K562 (cell line): ENCODE data around the gene SPATA21. TPM values are rescaled to one million over a fixed set of nuclear protein-coding genes. Genes with fewer than 3 reads are reported as not detected.

Experiments
- ATAC-seq: fragments of 200-7000 bp; cut with Tn5 transposase; 3 replicates; pipeline ENCODE4 v1.9.1; 2020; ENCODE audit warnings: moderate library complexity
- BruUV-seq: library from RNA; stranded (reverse); fragments of 400-500 nt; replicated peaks from 2 replicates; lab custom pipeline; 2021; lab: Mats Ljungman, UMichigan
- CTCF ChIA-PET: fragments of 300-600 bp; formaldehyde crosslinking; extraction: SDS; loops from one replicate; lab custom pipeline; 2021; ENCODE audit warnings: low intra/inter-chr PET ratio; lab: Yijun Ruan, JAX
- POLR2A ChIA-PET: fragments of 300-600, 350-650 bp; sonication (Branson Sonifier 250); formaldehyde crosslinking; extraction: SDS; loops from one replicate; lab custom pipeline; 2021; ENCODE audit warnings: antibody characterized with exemption, inconsistent platforms; lab: Yijun Ruan, JAX
- DNase-seq, 4 experiments: peaks; one replicate each; pipeline versions ENCODE4 v3.0.0 to v3.0.0-alpha.2; 2011 to 2018; ENCODE audit warnings: low spot score in 3 of 4, mixed read lengths in 3 of 4; ENCODE audit errors: extremely low read depth in 1 of 4
- FAIRE-seq: peaks from 2 replicates; lab custom pipeline; 2011; peaks lifted over from hg19 to GRCh38; lab: Jason Lieb, UNC
- H2AFZ ChIP-seq: 2 replicates; pipeline ENCODE4 v1.6.0; 2011; ENCODE audit warnings: low read depth, low read length, control low read depth, inconsistent platforms
- H3K27ac ChIP-seq: fragments of 200-600 bp; 3 replicates; pipeline ENCODE4 v1.8.0; 2011; ENCODE audit warnings: low read depth, mild to moderate bottlenecking, control low read depth, inconsistent platforms, low read length, moderate library complexity, mixed read lengths; ENCODE audit errors: extremely low read depth
- H3K27me3 ChIP-seq, 2 experiments: fragments of 300-600 bp in 1 of 2; 2 replicates in 1 of 2; 3 replicates in 1 of 2; pipeline versions ENCODE4 v1.6.0 to v1.8.0; 2011; ENCODE audit warnings: inconsistent platforms in 2 of 2, low read length in 2 of 2, mild to moderate bottlenecking in 1 of 2, mixed read lengths in 1 of 2, moderate library complexity in 1 of 2; ENCODE audit not compliant: control insufficient read depth in 2 of 2, insufficient read depth in 2 of 2
- H3K36me3 ChIP-seq: fragments of 300-600 bp; 3 replicates; pipeline ENCODE4 v1.8.0; 2011; ENCODE audit warnings: mild to moderate bottlenecking, low read length, inconsistent platforms; ENCODE audit not compliant: control insufficient read depth, insufficient read depth
- H3K4me1 ChIP-seq, 2 experiments: fragments of 200-600 bp in 1 of 2; replicated peaks in 1 of 2; 2 replicates in 1 of 2; 3 replicates in 1 of 2; pipeline versions ENCODE4 v1.5.1 to v1.8.0; 2011; ENCODE audit warnings: inconsistent platforms in 2 of 2, low read length in 2 of 2, mild to moderate bottlenecking in 1 of 2, mixed read lengths in 1 of 2, moderate library complexity in 1 of 2; ENCODE audit not compliant: control insufficient read depth in 2 of 2, insufficient read depth in 2 of 2
- H3K4me2 ChIP-seq: 2 replicates; pipeline ENCODE4 v1.6.1; 2011; ENCODE audit warnings: low read length, control low read depth, inconsistent platforms, mixed read lengths; ENCODE audit not compliant: insufficient read depth
- H3K4me3 ChIP-seq: fragments of 200-600 bp; sonication (generic), shearing (Covaris generic); 2 replicates; pipeline ENCODE4 v1.5.1; 2016; ENCODE audit warnings: control low read depth, inconsistent platforms
- H3K79me2 ChIP-seq: fragments of 200-600 bp; 3 replicates; pipeline ENCODE4 v1.8.0; 2011; ENCODE audit warnings: low read length, inconsistent platforms; ENCODE audit not compliant: control insufficient read depth, insufficient read depth
- H3K9ac ChIP-seq, 2 experiments: 2 replicates each; pipeline versions ENCODE4 v1.6.0 to v1.6.1; 2011; ENCODE audit warnings: low read depth in 2 of 2, low read length in 2 of 2, control low read depth in 1 of 2, inconsistent platforms in 1 of 2, mild to moderate bottlenecking in 1 of 2, mixed read lengths in 1 of 2; ENCODE audit not compliant: insufficient read depth in 1 of 2
- H3K9me1 ChIP-seq: one replicate; pipeline ENCODE4 v1.6.0; 2011; ENCODE audit warnings: inconsistent platforms, mild to moderate bottlenecking, low read length, moderate library complexity; ENCODE audit not compliant: control insufficient read depth, insufficient read depth
- H3K9me3 ChIP-seq: replicated peaks from 2 replicates; pipeline ENCODE4 v1.5.1; 2011; ENCODE audit warnings: low read depth, low read length, inconsistent platforms; ENCODE audit not compliant: control insufficient read depth, insufficient read depth
- H4K20me1 ChIP-seq: replicated peaks from 2 replicates; pipeline ENCODE4 v1.6.1; 2011; ENCODE audit warnings: low read length, inconsistent platforms, mixed read lengths; ENCODE audit not compliant: control insufficient read depth, insufficient read depth
- CEBPG ChIP-seq, 3 experiments: fragments of 200-800 bp in 1 of 3; sonication (Bioruptor generic) in 1 of 3; sonication (generic) in 1 of 3; formaldehyde crosslinking in 1 of 3; IDR thresholded peaks in 2 of 3; conservative IDR thresholded peaks in 1 of 3; 2 replicates each; pipeline versions ENCODE4 v1.6.1 to v1.8.0; 2016 to 2022; ENCODE audit warnings: missing compliant biosample characterization in 2 of 3, missing genetic modification characterization in 2 of 3, mild to moderate bottlenecking in 1 of 3, missing genetic modification reagents in 1 of 3
- HMG20B ChIP-seq: fragments of 250-450 bp; sonication (Bioruptor Pico); IDR thresholded peaks from 2 replicates; pipeline ENCODE4 v1.5.0; 2021; ENCODE audit warnings: mild to moderate bottlenecking
- MAFG ChIP-seq: fragments of 450-650 bp; conservative IDR thresholded peaks from 2 replicates; pipeline ENCODE4 v1.6.1; 2016; ENCODE audit warnings: missing genetic modification characterization, missing compliant biosample characterization
- MYNN ChIP-seq, 2 experiments: sonication (generic); formaldehyde crosslinking in 1 of 2; IDR thresholded peaks; 2 replicates each; pipeline versions ENCODE4 v1.5.0 to v1.6.1; 2016 to 2020; ENCODE audit warnings: antibody characterized with exemption in 1 of 2, missing genetic modification reagents in 1 of 2
- POLR2AphosphoS5 ChIP-seq: IDR thresholded peaks from 2 replicates; pipeline ENCODE4 v1.6.1; 2011; ENCODE audit warnings: mild to moderate bottlenecking, low read depth, low read length, moderate library complexity; ENCODE audit not compliant: control insufficient read depth, insufficient read depth
- TAF9B ChIP-seq: fragments of 450-650 bp; IDR thresholded peaks from 2 replicates; pipeline ENCODE4 v1.6.1; 2018; ENCODE audit warnings: mild to moderate bottlenecking; ENCODE audit not compliant: partially characterized antibody
- TBP ChIP-seq: optimal IDR thresholded peaks from 2 replicates; pipeline ENCODE3; 2011; ENCODE audit warnings: low read depth, low read length, improper control_type of control experiment
- ZFP30 ChIP-seq: fragments of 250-450 bp; sonication (Bioruptor Pico); IDR thresholded peaks from 2 replicates; pipeline ENCODE4 v1.8.0; 2022; ENCODE audit warnings: moderate library complexity, mild to moderate bottlenecking, inconsistent platforms, borderline replicate concordance
- ZNF146 ChIP-seq: IDR thresholded peaks from one replicate; pipeline ENCODE4 v1.6.1; 2018; ENCODE audit warnings: missing compliant biosample characterization; ENCODE audit not compliant: unreplicated experiment
- ZNF239 ChIP-seq: fragments of 250-450 bp; sonication (Bioruptor Pico); IDR thresholded peaks from 2 replicates; pipeline ENCODE4 v1.4.0; 2020; ENCODE audit warnings: mild to moderate bottlenecking
- ZNF316 ChIP-seq: fragments of 450-650 bp; IDR thresholded peaks from 2 replicates; pipeline ENCODE4 v1.6.1; 2016
- WGBS: fragments of 100-300 bp; shearing (Covaris generic); methylation state at CpG from one replicate; pipeline ENCODE4 v1.1.6; 2016; ENCODE audit warnings: low coverage, mixed read lengths; ENCODE audit not compliant: insufficient coverage; ENCODE audit errors: missing lambda C conversion rate; 5-methylcytosine and 5-hydroxymethylcytosine counted together
- in situ Hi-C: fragments of 300-500 bp; cut with MboI; formaldehyde crosslinking; loops from 4 replicates; pipeline ENCODE4 v1.15.0; 2018; ENCODE audit warnings: inconsistent platforms, mixed read lengths
- intact Hi-C: fragments of 100-400 bp; cut with micrococcal nuclease; formaldehyde crosslinking; loops from 2 replicates; pipeline ENCODE4 v1.14.2; 2022
- polyA plus RNA-seq, 8 experiments: library from polyadenylated mRNA; depleted of rRNA in 4 of 8; stranded (reverse) in 5 of 8; unstranded in 3 of 8; fragments of >200 nt; fragmentation: Nextera tagmentation in 2 of 8; fragmentation: Illumina TruSeq in 1 of 8; extraction: Ambion mirVana in 2 of 8; extraction: Trizol in 1 of 8; gene quantifications; 2 replicates each; pipeline versions ENCODE4 v1.2.1 to v1.2.3, GENCODE V29; 2011 to 2014; ENCODE audit warnings: inconsistent platforms in 1 of 8, missing spikeins in 1 of 8
- total RNA-seq, 7 experiments: library from RNA; depleted of rRNA in 6 of 7; stranded (reverse); fragments of >200 nt in 6 of 7; fragmentation: Illumina TruSeq in 2 of 7; extraction: Trizol in 2 of 7; gene quantifications; 2 replicates each; pipeline versions ENCODE4 v1.2.1 to v1.2.3, GENCODE V29; 2011 to 2021; ENCODE audit warnings: low replicate concordance in 1 of 7
- TF ChIP-seq, protein P1 (sequence below), 2 experiments: fragments of 150-350 bp in 1 of 2; IDR thresholded peaks; 2 replicates each; pipeline ENCODE4 v1.6.1; 2012 to 2016; ENCODE audit warnings: low read depth in 2 of 2, low read length in 2 of 2, mild to moderate bottlenecking in 1 of 2, moderate library complexity in 1 of 2
- TF ChIP-seq, protein P2 (sequence below): fragments of 450-650 bp; formaldehyde crosslinking; IDR thresholded peaks from 2 replicates; pipeline ENCODE4 v1.4.0; 2020; ENCODE audit warnings: mild to moderate bottlenecking, moderate library complexity

Gene SPATA21
- total and polyA plus RNA-seq, 9 of the 15 experiments (the other 6 are each of a cell fraction or from before 2014, with no cell fraction given), result 0.10 to 0.36 (median 0.13) TPM; not detected in 3

DNA sequence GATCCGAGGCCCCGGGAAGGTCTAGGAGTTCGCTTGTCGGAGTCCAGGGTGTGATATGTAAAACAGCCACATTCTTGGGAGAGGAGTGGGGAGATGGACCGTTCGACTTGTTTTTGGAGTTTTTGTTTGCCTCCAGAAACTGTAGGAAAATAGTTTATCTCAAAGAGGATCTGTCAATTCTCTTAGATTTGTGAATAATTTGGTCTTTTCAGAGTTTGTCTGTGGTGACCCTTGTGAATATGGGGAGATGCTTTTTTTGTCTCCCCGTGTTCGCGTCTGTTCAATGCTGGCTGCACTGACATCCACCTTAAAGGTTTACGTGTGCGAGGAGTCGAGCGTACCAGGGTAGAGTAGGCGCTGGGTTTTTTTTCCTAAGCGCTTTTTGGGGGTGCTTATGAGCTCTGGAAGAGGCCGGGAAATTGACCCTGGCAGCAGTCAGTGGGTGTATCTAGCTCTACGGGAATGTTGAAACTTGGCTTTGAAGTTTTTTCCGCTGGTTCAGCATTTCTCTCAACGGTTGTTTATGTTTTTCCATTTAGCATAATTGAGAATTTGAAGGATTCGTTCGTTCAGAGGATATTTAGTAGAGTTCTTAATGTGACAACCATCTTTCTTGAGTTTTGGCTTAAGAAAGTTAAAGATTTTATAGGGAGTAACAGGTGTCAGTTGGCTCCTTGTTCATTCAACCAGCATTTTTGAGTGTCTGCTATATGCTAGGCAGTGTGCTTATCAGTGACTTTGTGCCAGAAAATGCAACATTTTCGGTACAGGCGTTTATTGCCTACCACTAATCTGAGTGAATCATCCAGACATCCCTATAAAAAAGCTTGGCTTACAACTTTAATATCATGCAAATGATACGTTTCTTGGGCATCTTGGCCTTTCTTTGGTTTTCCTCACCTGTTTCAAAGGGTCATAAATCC, 69.0 kb downstream of the SPATA21 start:
- BruUV-seq, result no TSS peak
- CTCF ChIA-PET, result no interaction called here
- intact Hi-C loops, result loop anchor here (1.0 to 5.0 kb wide), 3 partner anchors 72 to 286 kb away; partner anchors contain the start of gene NECAP2
- Histone ChIP-seq H3K4me2 (peak overlapping the region; percentile 83), H4K20me1 (peaks cover 30% of the 10 kb centered on the region), H3K4me1 (peaks cover 7 to 14% of the 10 kb centered on the region in 2 experiments; a peak in 3 of 5 replicates), H3K27ac (peak overlapping the region; percentile 94), H3K79me2 (peaks cover 60% of the 10 kb centered on the region), H3K9ac (peak overlapping the region; percentile 88 to 95), H3K9me3 (no peaks in the 10 kb centered on the region), H2AFZ (peak overlapping the region; percentile 87), H3K27me3 (no peaks in the 10 kb centered on the region), H3K9me1 (no peaks in the 10 kb centered on the region), H3K4me3 (peak overlapping the region; percentile 87), H3K36me3 (peaks cover 13% of the 10 kb centered on the region; the same call in 2 of the 3 replicates)
- WGBS, result 2% methylated on average over 24 of the region's 24 CpGs
- peak; percentile 57 for FAIRE-seq
- in situ Hi-C loops, result no loop called here
- peak in 3 of 4 experiments; percentile 19 to 33 (median 24) for DNase-seq
- peak; percentile 50 for ATAC-seq
- POLR2A ChIA-PET, result interaction anchor here (0.5 to 3.1 kb wide), 16 partner anchors 9 to 258 kb away, joined by 3 to 18 read pairs (median 3); partner anchors contain the start of genes FBXO42 and NECAP2
- TF ChIP-seq MAFG (peak; percentile 95), ZNF239 (CRISPR knock-in tag) (peak; percentile 58; the same call in 1 of the 2 replicates), HMG20B (CRISPR knock-in tag) (no peak), ZNF146 (CRISPR knock-in tag) (peak; percentile 22), ZFP30 (CRISPR knock-in tag) (no peak), CEBPG (CRISPR knock-in tag; IDR thresholded peaks at IDR 0.05) (no peak), CEBPG (tag; conservative IDR thresholded peaks at IDR 0.05 in 1 of 2, IDR thresholded peaks at IDR 0.05 in 1 of 2) (0 out of 4 replicates have a peak, but pooled peaks of 1 of the 2 experiments have one; percentile 13), TBP (peak; percentile 70), MYNN (IDR thresholded peaks at IDR 0.05) (no peak), MYNN (CRISPR knock-in tag; IDR thresholded peaks at IDR 0.05) (no peak), POLR2AphosphoS5 (0 out of 2 replicates have a peak, but pooled peaks have one; percentile 26), TAF9B (no peak), ZNF316 (peak; percentile 98)
- TF ChIP-seq, protein P1, sequence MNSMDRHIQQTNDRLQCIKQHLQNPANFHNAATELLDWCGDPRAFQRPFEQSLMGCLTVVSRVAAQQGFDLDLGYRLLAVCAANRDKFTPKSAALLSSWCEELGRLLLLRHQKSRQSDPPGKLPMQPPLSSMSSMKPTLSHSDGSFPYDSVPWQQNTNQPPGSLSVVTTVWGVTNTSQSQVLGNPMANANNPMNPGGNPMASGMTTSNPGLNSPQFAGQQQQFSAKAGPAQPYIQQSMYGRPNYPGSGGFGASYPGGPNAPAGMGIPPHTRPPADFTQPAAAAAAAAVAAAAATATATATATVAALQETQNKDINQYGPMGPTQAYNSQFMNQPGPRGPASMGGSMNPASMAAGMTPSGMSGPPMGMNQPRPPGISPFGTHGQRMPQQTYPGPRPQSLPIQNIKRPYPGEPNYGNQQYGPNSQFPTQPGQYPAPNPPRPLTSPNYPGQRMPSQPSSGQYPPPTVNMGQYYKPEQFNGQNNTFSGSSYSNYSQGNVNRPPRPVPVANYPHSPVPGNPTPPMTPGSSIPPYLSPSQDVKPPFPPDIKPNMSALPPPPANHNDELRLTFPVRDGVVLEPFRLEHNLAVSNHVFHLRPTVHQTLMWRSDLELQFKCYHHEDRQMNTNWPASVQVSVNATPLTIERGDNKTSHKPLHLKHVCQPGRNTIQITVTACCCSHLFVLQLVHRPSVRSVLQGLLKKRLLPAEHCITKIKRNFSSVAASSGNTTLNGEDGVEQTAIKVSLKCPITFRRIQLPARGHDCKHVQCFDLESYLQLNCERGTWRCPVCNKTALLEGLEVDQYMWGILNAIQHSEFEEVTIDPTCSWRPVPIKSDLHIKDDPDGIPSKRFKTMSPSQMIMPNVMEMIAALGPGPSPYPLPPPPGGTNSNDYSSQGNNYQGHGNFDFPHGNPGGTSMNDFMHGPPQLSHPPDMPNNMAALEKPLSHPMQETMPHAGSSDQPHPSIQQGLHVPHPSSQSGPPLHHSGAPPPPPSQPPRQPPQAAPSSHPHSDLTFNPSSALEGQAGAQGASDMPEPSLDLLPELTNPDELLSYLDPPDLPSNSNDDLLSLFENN (IDR thresholded peaks at IDR 0.05; ENCODE audit: low read depth in 2 of 2, low read length in 2 of 2), result no peak
- TF ChIP-seq, protein P2, sequence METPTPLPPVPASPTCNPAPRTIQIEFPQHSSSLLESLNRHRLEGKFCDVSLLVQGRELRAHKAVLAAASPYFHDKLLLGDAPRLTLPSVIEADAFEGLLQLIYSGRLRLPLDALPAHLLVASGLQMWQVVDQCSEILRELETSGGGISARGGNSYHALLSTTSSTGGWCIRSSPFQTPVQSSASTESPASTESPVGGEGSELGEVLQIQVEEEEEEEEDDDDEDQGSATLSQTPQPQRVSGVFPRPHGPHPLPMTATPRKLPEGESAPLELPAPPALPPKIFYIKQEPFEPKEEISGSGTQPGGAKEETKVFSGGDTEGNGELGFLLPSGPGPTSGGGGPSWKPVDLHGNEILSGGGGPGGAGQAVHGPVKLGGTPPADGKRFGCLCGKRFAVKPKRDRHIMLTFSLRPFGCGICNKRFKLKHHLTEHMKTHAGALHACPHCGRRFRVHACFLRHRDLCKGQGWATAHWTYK (CRISPR knock-in tag), result no peak
